Medulla oblongata (tissue), 1 donor: ENCODE results near the gene DCLK3.

Source experiments
- DNase-seq: peaks from one replicate; pipeline ENCODE4 v3.0.0-alpha.2; 2015; ENCODE audit errors: extremely low spot score

Gene DCLK3

DNA sequence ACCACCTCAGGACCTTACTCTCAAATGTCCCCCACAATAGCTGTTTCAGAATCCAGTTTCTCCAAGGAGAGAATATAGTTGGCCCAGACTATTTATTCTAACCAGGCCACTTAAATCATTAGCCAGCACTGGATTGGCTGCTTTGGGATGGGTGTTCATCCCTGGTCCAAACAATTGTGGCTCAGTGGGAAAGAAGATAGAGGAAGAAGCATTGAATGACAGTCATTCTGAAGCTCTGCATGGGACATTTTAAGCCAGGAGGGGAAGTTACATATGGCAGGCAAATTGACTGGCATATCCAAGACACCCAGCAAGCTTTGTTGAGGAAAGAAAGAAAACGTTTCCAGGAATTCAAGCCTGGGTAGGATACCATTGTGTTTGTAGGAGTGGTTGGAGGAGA lies 5.6 kb upstream of the DCLK3 start:
- DNase-seq: no peak

DNA sequence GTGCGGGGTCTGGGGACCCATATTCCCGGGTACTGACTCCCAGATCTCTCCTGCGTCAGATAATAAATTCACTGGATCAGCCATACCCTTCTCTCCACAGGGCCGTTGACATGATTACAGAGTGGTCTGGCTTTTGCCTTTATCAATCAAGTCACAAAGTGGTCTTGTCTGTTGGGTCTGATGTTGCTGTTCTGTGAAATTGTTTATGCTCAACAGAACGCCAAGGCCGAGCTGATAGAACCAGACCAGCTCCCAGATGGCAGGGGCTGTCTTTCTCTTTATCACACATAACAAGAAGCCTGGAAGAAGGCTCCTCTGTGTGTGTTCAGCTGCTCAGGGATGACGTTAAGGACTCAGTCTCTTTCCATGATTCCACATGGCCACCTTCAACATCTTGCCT lies 751 bp upstream of the DCLK3 start:
- no peak for DNase-seq

GRCh38 chr3:36764704-36765038 lies 318 bp upstream of the DCLK3 start:
- DNase-seq: no peak

DNA sequence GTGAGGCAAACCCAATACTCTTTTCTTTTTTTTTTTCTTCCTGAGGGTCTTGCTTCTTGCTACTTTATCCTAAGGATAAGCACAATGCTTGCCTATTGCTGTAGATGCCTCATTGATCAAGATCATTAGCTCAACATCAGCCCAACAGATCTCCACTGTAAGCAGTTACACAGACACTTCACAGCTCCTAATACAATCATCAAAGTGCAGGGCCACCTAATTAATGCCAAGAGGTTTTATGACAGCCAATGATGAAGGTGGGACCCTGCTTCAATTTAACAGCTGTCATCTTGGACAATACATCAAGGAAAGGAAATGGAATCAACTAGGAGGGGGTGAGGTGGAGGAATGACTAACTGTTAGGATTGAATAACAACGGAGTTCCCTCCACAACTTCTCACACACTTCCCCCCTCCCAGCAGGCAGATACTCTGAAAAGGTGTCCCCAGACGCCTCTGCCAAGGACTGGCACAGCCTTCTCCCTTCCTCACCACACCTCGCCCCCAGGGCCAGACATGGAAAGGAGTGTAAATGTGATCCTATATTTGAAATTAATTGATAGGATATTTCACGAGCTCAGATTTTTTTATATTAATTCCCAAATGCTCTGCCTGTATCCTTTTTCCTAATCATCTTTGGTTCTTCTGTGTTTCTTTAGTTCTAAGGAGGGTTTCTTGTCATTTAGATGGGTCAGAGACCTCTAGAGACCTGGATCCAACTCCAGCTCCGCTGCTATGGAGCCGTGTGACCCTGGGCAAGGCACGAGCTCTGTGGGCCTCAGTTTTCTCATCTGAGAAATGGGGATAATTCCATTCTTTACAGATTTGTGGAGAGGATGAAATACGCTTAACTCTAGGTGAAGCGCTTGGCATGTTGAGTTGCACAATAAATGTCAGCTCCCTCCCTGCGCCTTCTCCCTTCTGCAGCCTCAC lies 1.2 kb downstream of the DCLK3 start:
- DNase-seq: no peak

- no peak for DNase-seq
These were observed 2.6 kb downstream of the DCLK3 start for GRCh38 chr3:36761779-36762178.

DNA sequence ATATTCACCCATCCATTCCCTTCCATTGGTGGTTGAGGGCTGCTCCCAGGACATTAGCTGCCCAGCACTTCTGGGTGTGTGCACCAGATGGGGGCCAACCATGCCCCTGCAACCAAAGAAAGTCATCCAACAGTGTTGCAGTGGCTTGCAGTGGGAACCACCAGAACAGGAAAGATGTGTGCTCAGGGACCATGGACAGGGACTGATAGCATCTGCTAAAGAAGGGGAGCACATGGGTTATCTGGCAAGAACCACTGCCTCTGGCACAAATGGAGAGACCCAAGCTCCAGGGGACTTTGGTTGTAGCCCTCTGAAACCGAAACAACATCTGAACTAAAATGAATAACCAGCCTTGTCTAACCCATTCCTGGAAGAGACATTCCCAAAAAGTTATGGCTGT lies 8.1 kb downstream of the DCLK3 start:
- no peak for DNase-seq

DNA sequence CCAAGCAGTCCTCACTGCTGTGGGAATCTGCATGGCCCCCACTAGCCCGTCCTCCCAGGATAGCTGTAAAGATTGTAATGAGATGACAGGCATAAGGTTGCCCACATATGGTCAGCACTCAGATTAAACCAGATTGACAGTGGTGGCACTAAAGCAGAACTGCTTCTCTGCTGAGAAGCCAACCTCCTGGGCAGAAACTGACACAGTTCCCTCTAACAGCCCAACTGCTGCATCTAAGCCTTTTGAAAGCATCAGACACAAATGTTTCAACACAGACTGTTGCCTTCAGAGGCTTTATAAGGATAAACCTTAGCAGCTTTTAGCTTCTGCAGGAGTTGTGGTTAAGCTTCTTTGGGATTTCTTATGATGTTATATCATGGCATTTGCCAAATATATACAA lies 13.0 kb downstream of the DCLK3 start:
- no peak for DNase-seq

DNA sequence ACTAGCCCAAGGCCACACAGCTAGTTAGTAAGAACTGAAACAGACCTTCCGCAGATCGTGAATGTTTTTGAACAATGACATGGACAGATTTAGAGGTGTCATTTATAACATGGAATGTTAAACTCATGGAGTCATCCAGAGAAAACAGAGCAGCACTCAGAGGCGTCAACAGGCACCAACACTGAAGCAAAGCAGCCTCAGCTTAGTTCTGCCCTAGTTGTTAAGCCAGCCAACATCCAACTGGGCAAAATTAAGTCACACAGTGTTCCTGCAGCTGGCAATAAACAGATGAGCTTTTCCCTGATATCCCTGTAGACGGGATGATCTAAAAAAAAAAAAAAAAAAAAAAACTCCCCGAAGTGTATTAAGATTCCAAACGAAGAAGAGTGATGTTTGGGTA lies 13.6 kb downstream of the DCLK3 start:
- no peak for DNase-seq

DNA sequence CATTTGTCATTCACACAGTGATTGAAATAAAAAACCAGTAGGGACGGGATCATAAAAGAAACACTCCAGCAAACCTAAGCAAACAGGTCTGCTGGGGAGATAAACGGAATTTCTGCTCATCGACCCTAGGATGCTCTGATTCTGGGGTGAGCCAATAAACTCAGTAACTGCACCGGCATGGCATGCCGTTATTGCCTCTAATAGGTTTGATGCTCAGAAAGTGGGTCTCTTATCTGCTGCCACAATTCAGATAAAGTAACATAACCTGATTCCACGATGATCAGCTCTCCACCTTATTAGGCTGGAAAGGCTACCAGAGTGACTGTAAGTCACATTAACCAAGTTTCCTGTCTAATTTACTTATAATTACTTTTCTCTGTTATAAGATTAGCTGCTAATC lies 19.6 kb downstream of the DCLK3 start:
- no peak for DNase-seq

- DNase-seq: no peak
These were observed 20.5 kb downstream of the DCLK3 start for GRCh38 chr3:36743826-36744225.

GRCh38 chr3:36741285-36741684 lies 23.1 kb downstream of the DCLK3 start:
- DNase-seq: no peak

GRCh38 chr3:36740787-36741186 lies 23.6 kb downstream of the DCLK3 start:
- no peak for DNase-seq

DNA sequence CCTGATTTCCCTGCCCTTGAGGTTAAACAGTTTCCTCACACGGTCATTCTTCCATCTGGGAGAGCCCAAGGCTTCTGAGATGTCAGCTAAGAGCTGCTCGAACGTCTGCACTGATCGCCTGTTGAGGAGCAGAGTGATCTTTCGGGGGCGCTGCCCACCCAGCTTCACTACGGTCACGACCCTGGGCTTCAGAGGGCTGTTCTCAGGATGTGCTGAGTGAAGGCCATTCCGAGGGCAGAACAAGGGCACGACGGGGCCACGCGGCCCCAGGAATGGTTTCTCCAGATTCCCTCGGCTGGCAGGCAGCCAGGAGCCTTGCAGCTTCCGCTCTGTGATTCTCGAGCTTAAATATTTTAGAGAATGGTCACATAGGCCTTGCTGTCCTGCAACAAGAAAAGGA lies 25.7 kb downstream of the DCLK3 start:
- no peak for DNase-seq

DNA sequence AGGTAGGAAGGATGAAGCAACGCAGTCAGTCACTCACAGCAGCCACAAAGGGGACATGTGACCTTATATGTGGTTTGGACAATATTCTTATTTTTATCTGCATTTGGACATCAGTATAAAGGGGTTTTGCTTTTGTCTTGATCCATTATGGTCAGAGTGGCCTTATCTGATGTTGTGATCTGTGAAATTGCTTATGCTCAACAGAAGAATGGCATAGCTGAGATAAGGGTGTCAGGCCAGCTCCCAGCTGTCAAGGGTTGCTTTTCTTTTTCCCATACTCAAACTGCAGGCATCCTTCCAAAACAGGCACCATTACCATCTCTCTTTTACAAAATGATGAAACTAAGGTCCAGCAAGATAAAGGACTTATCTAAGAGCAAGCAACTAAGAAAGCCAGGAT lies 28.1 kb downstream of the DCLK3 start:
- DNase-seq: no peak

GRCh38 chr3:36734742-36735141 lies 29.6 kb downstream of the DCLK3 start:
- no peak for DNase-seq

- DNase-seq: no peak
These were observed 30.6 kb downstream of the DCLK3 start for GRCh38 chr3:36733723-36734122.

DNA sequence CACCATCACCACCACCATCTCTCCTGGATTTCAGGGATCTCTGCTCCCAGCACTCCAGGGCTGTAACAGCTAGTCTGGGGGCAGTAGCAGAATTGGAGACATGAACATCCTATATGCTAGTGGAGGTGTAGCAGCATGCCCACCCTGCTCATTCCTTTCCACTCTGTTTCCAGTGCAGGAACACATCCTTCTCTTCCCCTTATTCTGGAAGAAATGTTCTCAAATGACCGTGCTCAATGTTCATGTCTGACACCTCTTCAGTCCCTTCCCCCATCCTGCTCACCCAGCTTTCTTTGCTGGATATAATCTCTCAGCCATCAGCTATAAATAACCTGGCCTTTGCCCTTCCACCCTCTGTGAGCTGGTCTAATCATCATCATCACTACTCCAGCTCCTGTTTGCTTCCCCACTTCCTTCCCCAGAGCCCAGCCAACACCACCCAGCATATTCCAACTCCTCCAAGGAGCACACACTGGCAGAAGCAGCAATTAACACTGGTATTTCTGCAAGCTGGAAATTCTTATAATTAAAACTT lies 31.1 kb downstream of the DCLK3 start:
- DNase-seq: no peak

GRCh38 chr3:36730966-36731365 lies 33.4 kb downstream of the DCLK3 start:
- DNase-seq: no peak

DNA sequence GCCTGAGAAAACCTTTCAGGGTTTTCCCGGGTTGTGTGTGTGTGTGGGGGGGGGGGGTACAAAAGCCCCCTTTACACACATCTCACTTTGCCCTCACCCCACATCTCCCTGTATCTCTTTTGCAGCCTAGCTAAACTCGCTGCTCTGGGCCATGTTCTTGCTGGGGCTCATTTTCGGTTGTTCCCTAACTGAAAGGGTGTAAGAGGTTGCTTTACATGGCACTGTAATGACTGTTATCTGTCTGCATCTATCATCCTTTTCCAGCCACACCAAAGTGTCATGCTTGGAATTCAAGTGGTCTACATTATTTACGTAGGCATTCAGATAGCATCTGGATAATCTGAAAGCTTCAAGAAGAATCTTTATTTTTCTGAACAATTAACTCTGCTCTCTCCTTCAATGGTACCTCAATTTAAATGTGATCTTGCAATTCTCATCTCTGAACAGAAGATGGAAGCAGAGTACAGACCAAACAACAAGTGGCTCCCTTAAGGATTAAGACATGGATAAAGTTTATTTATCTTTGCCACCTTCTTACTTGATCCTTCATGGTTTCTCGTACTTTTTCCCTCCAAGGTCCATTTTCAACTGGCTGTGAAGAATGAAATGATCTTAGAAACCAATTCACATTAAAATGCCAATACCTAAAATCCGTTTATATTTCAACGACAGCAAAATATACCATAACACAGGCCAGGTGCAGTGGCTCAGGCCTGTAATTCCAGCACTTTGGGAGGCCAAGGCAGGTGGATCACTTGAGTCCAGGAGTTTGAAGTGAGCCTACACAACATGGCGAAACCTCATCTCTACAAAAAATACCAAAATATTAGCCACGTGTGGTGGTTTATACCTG lies 34.9 kb downstream of the DCLK3 start:
- DNase-seq: peak; percentile 76

DNA sequence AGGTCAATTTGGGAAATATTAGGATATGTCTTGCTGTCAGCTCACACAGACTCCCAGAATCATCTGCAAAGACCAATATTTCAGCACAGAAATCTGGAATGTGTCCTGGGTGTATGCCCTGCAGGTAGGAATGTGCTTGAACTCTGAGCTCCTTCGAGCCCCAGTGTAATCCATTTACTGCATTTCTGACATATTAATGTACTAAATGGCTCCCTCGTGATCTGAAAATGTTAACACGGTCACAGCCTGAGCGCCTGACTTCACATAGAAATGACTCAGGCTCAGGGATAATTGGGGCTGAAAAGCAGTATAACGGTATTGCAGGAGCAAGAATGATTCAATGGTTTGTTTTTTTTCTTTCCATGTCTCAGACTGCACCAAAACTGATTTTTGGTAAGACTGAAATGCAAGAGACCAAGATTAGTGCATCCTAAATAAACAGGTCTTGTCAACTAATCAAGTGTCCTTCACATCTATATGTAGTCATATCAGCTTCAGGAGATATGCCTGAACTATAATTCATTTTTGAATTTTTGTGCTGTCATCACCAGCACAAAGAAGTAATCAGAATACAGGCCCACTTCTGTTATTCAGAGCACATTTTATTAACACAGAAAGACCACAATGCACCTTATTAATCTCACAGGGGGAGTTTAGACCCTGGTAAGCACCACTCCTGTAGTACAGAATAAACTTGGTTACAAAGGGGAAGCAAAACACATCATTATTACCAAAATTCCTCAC lies 49.8 kb downstream of the DCLK3 start:
- DNase-seq: no peak

DNA sequence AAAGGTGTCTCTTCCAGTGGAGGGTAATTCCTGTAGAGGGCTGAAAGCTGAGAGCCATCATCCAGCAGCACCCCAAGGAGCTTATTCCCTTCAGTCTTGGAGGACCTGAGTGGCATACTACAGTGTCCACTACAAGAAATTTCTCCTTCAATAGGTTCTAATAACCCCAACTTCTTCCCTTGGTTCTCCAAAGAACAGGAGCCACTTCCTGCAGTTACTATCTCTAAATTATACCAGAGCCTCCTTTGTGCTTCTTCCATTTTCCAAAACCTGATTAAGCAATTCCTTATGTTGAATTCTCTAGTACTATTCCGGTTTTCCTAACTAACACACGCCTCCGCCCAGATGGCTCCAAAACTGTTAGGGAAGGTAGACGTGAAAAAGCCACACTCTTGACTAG lies 50.4 kb downstream of the DCLK3 start:
- no peak for DNase-seq

DNA sequence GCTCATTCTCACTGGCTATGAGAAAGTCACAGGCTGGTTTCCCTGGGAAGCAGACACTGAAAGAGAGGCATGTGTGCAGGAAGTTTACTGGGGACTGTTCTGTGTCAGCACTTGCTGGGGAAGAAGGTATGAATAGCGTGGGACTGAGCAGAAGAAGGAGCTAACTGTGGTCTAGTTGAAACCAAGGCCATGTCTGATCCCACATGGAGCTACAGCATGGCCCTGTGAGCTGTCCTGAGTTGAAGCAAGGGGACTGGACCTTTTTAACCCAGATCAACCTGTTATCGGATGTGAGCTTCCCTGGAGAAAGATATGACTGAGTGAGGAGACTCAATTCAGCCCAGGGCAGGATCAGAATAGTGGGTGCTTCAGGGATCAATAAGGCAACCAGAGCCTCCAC lies 53.7 kb downstream of the DCLK3 start:
- DNase-seq: no peak
